Kidney epithelial cell (primary cell): ENCODE data around the gene BMPR2. TPM values are rescaled to one million over a fixed set of nuclear protein-coding genes. Genes with fewer than 3 reads are reported as not detected.
"Not testable (repeated sequence)": the region's sequence is repeated elsewhere in the genome, so short reads cannot be mapped to it uniquely, and the experiment has no call there.

Experiments used
- DNase-seq: peaks from one replicate; pipeline ENCODE4 v3.0.0-alpha.2; 2010; ENCODE audit warnings: low read depth
- H3K27me3 ChIP-seq: 2 replicates; pipeline ENCODE4 v1.6.0; 2011; ENCODE audit warnings: low read length; ENCODE audit not compliant: control insufficient read depth, insufficient read depth
- H3K36me3 ChIP-seq: 2 replicates; pipeline ENCODE4 v1.5.1; 2011; ENCODE audit warnings: low read length; ENCODE audit not compliant: control insufficient read depth, insufficient read depth
- H3K4me3 ChIP-seq: 2 replicates; pipeline ENCODE4 v1.5.1; 2011; ENCODE audit warnings: low read depth, mild to moderate bottlenecking, control low read depth, low read length
- total RNA-seq: library from RNA; depleted of rRNA; stranded (reverse); fragments of >200 nt; gene quantifications from 2 replicates; pipeline ENCODE4 v1.2.3, GENCODE V29; 2015
- TF ChIP-seq, protein P1 (sequence below): IDR thresholded peaks from 2 replicates; pipeline ENCODE4 v1.5.1; 2011; ENCODE audit warnings: mild to moderate bottlenecking, moderate library complexity, low read length, control low read depth, inconsistent platforms; ENCODE audit not compliant: insufficient read depth, poor library complexity, severe bottlenecking

BMPR2 gene
- total RNA-seq, 1 donor from 2014 or later = 44.8 TPM

DNA sequence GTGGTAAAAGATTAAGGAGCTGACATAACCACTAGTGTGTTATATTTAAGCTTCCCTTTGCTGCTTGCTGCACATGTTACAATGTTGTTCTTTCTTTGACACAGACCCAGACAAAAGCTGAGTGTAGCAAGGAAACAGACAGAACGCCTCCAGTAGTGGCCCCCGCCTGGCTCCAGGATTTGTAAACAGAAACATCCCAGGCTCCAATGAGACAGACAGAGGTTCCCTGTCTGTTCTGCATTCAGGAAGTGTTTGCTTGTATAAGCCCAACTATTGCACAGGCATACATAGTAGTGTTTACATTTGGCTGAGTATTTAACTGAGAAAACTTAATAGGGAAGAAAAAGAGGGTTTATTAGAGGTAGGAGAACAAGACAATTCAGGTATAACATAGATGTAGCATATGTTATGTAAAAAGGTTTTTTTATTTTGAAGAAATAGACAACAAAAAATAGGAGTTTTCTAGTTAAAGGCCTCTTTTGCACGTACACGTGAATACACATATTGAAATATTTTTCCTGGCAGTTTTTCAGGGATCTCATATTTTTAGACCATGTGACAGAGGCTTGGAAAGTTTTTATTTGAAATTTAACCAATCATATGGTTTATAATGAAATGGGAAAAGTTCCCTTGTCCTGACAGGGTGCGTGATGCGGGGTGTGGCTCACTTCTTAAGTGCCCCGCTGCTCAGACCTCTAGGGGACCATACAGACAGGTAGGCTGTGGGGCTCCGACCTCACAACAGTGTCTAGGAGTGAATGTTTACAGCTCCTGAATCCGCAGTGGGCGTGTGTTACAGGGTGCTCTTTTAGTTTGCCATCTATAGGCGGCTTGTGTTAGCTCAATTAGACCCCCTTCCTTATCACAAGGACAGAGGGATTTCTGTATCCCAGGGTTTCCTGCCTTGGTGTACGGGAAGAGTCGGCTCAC, 118.4 kb downstream of the BMPR2 start:
- no peak for DNase-seq
- Histone ChIP-seq H3K27me3 (no peaks in the 10 kb centered on the region), H3K36me3 (no peaks in the 10 kb centered on the region), H3K4me3 (no peak overlapping the region)
- TF ChIP-seq, protein P1, sequence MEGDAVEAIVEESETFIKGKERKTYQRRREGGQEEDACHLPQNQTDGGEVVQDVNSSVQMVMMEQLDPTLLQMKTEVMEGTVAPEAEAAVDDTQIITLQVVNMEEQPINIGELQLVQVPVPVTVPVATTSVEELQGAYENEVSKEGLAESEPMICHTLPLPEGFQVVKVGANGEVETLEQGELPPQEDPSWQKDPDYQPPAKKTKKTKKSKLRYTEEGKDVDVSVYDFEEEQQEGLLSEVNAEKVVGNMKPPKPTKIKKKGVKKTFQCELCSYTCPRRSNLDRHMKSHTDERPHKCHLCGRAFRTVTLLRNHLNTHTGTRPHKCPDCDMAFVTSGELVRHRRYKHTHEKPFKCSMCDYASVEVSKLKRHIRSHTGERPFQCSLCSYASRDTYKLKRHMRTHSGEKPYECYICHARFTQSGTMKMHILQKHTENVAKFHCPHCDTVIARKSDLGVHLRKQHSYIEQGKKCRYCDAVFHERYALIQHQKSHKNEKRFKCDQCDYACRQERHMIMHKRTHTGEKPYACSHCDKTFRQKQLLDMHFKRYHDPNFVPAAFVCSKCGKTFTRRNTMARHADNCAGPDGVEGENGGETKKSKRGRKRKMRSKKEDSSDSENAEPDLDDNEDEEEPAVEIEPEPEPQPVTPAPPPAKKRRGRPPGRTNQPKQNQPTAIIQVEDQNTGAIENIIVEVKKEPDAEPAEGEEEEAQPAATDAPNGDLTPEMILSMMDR = no peak

DNA sequence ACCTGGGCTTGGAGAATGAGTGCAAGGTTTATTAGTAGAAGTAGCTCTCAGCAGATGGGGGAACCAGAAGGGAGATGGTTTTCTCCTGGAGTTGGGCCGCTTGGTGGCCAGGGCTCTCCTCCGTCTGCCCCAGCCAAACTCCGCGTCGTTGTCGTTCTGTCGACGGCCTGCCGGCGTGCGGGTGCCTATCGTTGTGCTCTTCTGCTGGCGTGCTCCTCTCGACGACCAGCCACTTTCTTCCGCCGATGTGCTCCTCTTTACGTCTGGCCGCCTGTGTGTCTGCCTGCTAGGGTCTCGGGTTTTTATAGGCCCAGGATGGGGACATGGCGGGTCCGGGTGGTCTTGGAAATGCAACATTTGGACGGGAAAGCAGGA, 119.1 kb downstream of the BMPR2 start:
- Histone ChIP-seq H3K27me3 (no peaks in the 10 kb centered on the region), H3K4me3 (no peak overlapping the region), H3K36me3 (no peaks in the 10 kb centered on the region)
- TF ChIP-seq, protein P1 = no peak
- no peak for DNase-seq

DNA sequence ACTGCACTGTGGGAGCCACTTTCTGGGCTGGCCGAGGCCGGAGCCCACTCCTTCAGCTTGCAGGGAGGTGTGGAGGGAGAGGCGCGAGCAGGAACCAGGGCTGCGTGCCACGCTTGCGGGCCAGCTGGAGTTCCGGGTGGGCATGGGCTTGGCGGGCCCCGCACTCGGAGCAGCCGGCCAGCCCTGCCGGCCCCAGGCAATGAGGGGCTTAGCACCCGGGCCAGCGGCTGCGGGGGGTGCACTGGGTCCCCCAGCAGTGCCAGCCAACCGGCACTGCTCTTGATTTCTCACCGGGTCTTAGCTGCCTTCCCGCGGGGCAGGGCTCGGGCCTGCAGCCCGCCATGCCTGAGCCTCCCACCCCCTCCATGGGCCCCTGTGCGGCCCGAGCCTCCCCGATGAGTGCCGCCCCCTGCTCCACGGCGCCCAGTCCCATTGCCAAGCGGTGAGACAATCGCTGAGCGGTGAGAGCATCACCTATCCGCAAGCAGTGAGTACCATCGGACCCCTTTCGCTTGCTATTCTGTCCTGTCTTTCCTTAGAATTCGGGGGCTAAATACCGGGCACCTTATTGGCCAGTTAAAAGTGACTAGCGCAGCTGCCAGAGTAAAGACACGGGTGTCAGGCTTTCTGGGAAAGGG, 120.8 kb downstream of the BMPR2 start:
- not testable (repeated sequence) for H3K36me3 ChIP-seq, DNase-seq, H3K27me3 ChIP-seq, H3K4me3 ChIP-seq

DNA sequence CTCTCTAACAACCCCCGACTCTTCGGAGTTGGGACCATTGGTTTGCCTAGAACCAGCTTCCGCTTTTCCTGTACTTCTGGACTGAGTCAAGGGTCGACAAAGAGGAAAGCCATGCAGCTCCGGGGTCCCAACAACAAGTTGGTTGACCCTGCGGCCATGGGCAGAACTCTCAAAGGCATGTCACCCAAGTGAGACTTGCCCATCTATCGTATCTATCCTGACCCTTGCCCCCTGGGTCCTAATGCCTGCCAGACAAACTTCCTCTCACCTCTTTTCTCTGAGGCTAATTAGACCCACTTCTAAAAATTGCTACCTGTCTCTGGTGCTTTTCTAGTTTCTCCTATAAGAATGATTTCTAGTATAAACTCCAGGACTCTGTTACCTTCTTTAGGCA, 121.3 kb downstream of the BMPR2 start:
- H3K27me3 ChIP-seq, H3K4me3 ChIP-seq, DNase-seq, H3K36me3 ChIP-seq: not testable (repeated sequence)

DNA sequence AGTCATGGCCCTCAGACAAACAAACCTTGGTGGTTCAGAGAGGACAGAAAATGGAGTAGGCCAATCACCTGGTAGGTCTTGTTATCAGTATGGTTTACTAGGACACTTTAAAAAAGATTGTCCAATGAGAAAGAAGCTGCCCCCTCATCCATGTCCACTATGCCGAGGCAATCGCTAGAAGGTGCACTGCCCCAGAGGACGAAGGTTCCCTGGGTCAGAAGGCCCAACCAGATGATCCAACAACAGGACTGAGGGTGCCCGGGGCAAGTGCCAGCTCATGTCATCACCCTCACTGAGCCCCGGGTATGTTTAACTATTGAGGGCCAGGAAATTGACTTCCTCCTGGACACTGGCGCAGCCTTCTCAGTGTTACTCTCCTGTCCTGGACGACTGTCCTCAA, 123.7 kb downstream of the BMPR2 start:
- not testable (repeated sequence) for H3K4me3 ChIP-seq, H3K36me3 ChIP-seq, H3K27me3 ChIP-seq, DNase-seq

DNA sequence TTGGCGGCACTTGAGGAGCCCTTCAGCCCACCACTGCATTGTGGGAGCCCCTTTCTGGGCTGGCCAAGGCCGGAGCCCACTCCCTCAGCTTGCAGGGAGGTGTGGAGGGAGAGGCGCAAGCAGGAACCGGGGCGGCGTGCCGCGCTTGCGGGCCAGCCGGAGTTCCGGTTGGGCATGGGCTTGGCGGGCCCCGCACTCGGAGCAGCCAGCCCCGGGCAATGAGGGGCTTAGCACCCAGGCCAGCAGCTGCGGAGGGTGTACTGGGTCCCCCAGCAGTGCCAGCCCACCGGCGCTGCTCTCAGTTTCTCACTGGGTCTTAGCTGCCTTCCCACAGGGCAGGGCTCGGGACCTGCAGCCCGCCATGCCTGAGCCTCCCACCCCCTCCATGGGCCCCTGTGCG, 127.1 kb downstream of the BMPR2 start:
- not testable (repeated sequence) for DNase-seq, H3K36me3 ChIP-seq, H3K27me3 ChIP-seq, H3K4me3 ChIP-seq

DNA sequence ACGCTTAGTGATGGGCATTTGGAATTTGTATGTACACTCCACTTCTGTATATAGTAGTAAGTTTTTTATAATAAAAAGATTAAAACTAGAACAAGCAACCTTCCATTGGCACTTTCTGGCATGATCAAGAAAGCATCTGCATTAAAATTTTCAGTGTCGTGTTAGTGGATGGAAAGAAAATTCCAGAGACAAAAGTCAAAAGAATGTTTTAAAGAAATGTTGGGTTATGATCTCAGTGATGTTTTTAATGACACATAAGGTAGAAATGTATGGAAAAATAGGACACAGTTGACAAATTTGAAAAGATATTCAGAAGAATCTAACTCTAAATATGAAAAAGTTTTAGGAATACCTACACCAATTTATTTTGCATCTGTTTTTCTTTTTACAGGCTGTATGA, 132.6 kb downstream of the BMPR2 start:
- DNase-seq = no peak
- H3K27me3 ChIP-seq = no peaks in the 10 kb centered on the region
- no peak overlapping the region for H3K4me3 ChIP-seq
- TF ChIP-seq, protein P1 = no peak
- H3K36me3 ChIP-seq = no peaks in the 10 kb centered on the region

DNA sequence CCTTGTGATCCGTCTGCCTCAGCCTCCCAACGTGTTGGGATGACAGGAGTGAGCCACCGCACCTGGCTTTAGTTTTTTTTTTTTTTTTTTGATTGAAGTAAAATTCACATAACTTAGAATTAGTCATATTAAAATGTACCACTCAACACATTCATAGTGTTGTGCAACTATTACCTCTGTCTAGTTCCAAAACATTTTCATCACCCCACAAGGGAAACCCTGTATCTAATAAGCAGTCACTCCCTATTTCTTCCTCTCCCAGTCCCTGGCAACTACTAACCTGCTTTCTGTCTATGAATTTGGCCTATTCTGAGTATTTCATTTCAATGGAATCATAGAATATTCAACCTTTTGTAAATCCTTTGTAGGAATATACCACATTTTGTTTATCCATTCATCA, 134.8 kb downstream of the BMPR2 start:
- no peak for DNase-seq

More for the DNA sequence above, 134.8 kb downstream of the BMPR2 start:
- H3K36me3 ChIP-seq = no peaks in the 10 kb centered on the region
- no peaks in the 10 kb centered on the region for H3K27me3 ChIP-seq
- H3K4me3 ChIP-seq = no peak overlapping the region
- TF ChIP-seq, protein P1 = no peak
